ENCODE measurements around the gene TEX48. TPM values are rescaled to one million over a fixed set of nuclear protein-coding genes. Genes with fewer than 3 reads are reported as not detected.

Gene TEX48
- total and polyA plus RNA-seq, 2 donors (not counting 1 experiment from before 2014, with no cell fraction given): not detected

- Histone ChIP-seq H3K4me3 (replicated peaks in 1 of 4; ENCODE audit: control extremely low read depth in 1 of 4, insufficient read depth in 1 of 4, low read depth in 3 of 4, low read length in 4 of 4) (no peak overlapping the region), H3K79me2 (ENCODE audit: control insufficient read depth, insufficient read depth, low read length) (no peaks in the 10 kb centered on the region)
- TF ChIP-seq CTCF (conservative IDR thresholded peaks at IDR 0.05 in 1 of 2, IDR thresholded peaks at IDR 0.05 in 1 of 2; ENCODE audit: low read depth in 1 of 2, low read length in 2 of 2) (no peak), EZH2 (IDR thresholded peaks at IDR 0.05; ENCODE audit: low read length, missing control alignments) (no peak)
These were observed 15.1 kb downstream of the TEX48 start for GRCh38 chr9:114666851-114667250.

GRCh38 chr9:114666401-114666800 lies 15.6 kb downstream of the TEX48 start:
- Histone ChIP-seq H3K36me3 (ENCODE audit: control insufficient read depth, insufficient read depth, low read length) (no peaks in the 10 kb centered on the region), H3K4me3 (replicated peaks in 1 of 4; ENCODE audit: control extremely low read depth in 1 of 4, insufficient read depth in 1 of 4, low read depth in 3 of 4, low read length in 4 of 4) (no peak overlapping the region), H3K27me3 (ENCODE audit: control insufficient read depth, insufficient read depth, low read length) (peaks cover under 1% of the 10 kb centered on the region), H2AFZ (ENCODE audit: low read length) (no peak overlapping the region), H3K4me1 (ENCODE audit: control insufficient read depth, extremely low read depth, insufficient read depth, low read length) (no peaks in the 10 kb centered on the region), H3K79me2 (ENCODE audit: control insufficient read depth, insufficient read depth, low read length) (no peaks in the 10 kb centered on the region), H3K27ac (ENCODE audit: insufficient read depth, low read length) (no peak overlapping the region), H4K20me1 (ENCODE audit: control insufficient read depth, extremely low read depth, insufficient read depth, low read length) (no peaks in the 10 kb centered on the region), H3K9me3 (ENCODE audit: control insufficient read depth, insufficient read depth, low read depth, low read length) (no peaks in the 10 kb centered on the region), H3K9ac (ENCODE audit: insufficient read depth, low read length) (no peak overlapping the region), H3K4me2 (ENCODE audit: extremely low read depth, insufficient read depth, low read length) (no peak overlapping the region)
- TF ChIP-seq EZH2 (IDR thresholded peaks at IDR 0.05; ENCODE audit: low read length, missing control alignments) (no peak), CTCF (conservative IDR thresholded peaks at IDR 0.05 in 1 of 2, IDR thresholded peaks at IDR 0.05 in 1 of 2; ENCODE audit: low read depth in 1 of 2, low read length in 2 of 2) (no peak)
- DNase-seq (ENCODE audit: low read depth in 2 of 2): no peak

More at GRCh38 chr9:114666851-114667250, 15.1 kb downstream of the TEX48 start:
- DNase-seq (ENCODE audit: low read depth in 2 of 2): no peak
- H4K20me1 ChIP-seq (ENCODE audit: control insufficient read depth, extremely low read depth, insufficient read depth, low read length): no peaks in the 10 kb centered on the region
- H3K9ac ChIP-seq (ENCODE audit: insufficient read depth, low read length): no peak overlapping the region
- H3K9me3 ChIP-seq (ENCODE audit: control insufficient read depth, insufficient read depth, low read depth, low read length): no peaks in the 10 kb centered on the region
- no peak overlapping the region for H2AFZ ChIP-seq (ENCODE audit: low read length)
- H3K36me3 ChIP-seq (ENCODE audit: control insufficient read depth, insufficient read depth, low read length): no peaks in the 10 kb centered on the region
- no peaks in the 10 kb centered on the region for H3K4me1 ChIP-seq (ENCODE audit: control insufficient read depth, extremely low read depth, insufficient read depth, low read length)
- H3K27me3 ChIP-seq (ENCODE audit: control insufficient read depth, insufficient read depth, low read length): no peaks in the 10 kb centered on the region
- H3K27ac ChIP-seq (ENCODE audit: insufficient read depth, low read length): no peak overlapping the region
- no peak overlapping the region for H3K4me2 ChIP-seq (ENCODE audit: extremely low read depth, insufficient read depth, low read length)

GRCh38 chr9:114664181-114664580 lies 17.8 kb downstream of the TEX48 start:
- no peaks in the 10 kb centered on the region for H4K20me1 ChIP-seq (ENCODE audit: control insufficient read depth, extremely low read depth, insufficient read depth, low read length)
- TF ChIP-seq CTCF (conservative IDR thresholded peaks at IDR 0.05 in 1 of 2, IDR thresholded peaks at IDR 0.05 in 1 of 2; ENCODE audit: low read depth in 1 of 2, low read length in 2 of 2) (no peak), EZH2 (IDR thresholded peaks at IDR 0.05; ENCODE audit: low read length, missing control alignments) (no peak)
- no peak overlapping the region for H3K4me2 ChIP-seq (ENCODE audit: extremely low read depth, insufficient read depth, low read length)
- no peaks in the 10 kb centered on the region for H3K79me2 ChIP-seq (ENCODE audit: control insufficient read depth, insufficient read depth, low read length)
- no peak overlapping the region for H2AFZ ChIP-seq (ENCODE audit: low read length)
- H3K4me3 ChIP-seq (replicated peaks in 1 of 4; ENCODE audit: control extremely low read depth in 1 of 4, insufficient read depth in 1 of 4, low read depth in 3 of 4, low read length in 4 of 4): no peak overlapping the region
- no peak for DNase-seq (ENCODE audit: low read depth in 2 of 2)
- H3K4me1 ChIP-seq (ENCODE audit: control insufficient read depth, extremely low read depth, insufficient read depth, low read length): no peaks in the 10 kb centered on the region
- no peaks in the 10 kb centered on the region for H3K36me3 ChIP-seq (ENCODE audit: control insufficient read depth, insufficient read depth, low read length)
- peaks cover 5% of the 10 kb centered on the region for H3K27me3 ChIP-seq (ENCODE audit: control insufficient read depth, insufficient read depth, low read length)
- H3K9me3 ChIP-seq (ENCODE audit: control insufficient read depth, insufficient read depth, low read depth, low read length): no peaks in the 10 kb centered on the region
- H3K9ac ChIP-seq (ENCODE audit: insufficient read depth, low read length): no peak overlapping the region
- no peak overlapping the region for H3K27ac ChIP-seq (ENCODE audit: insufficient read depth, low read length)

Data from fibroblast of lung (primary cell).